Activated T-helper 17 cell treated with anti-CD3 and anti-CD28 coated beads, Interleukin-2, amount 50 U/mL, for 72 hours (primary cell): ENCODE measurements around the gene NCKAP5. TPM values are rescaled to one million over a fixed set of nuclear protein-coding genes. Genes with fewer than 3 reads are reported as not detected.

ENCODE experiments used
- ATAC-seq: fragments of 150-1000 bp; cut with Tn5 transposase; replicated peaks from 2 replicates; pipeline ENCODE4 v1.10.0; 2021; ENCODE audit warnings: mild to moderate bottlenecking, moderate library complexity
- H3K27ac Mint-ChIP-seq: one replicate; pipeline ENCODE4 v1.8.0; 2022; ENCODE audit warnings: mixed read lengths
- H3K27me3 Mint-ChIP-seq: one replicate; pipeline ENCODE4 v1.8.0; 2022; ENCODE audit warnings: mixed read lengths
- H3K36me3 Mint-ChIP-seq: one replicate; pipeline ENCODE4 v1.8.0; 2022; ENCODE audit warnings: low read depth, mild to moderate bottlenecking, mixed read lengths
- H3K4me1 Mint-ChIP-seq: one replicate; pipeline ENCODE4 v1.8.0; 2022; ENCODE audit warnings: mixed read lengths
- H3K4me3 Mint-ChIP-seq: one replicate; pipeline ENCODE4 v1.8.0; 2022; ENCODE audit warnings: mild to moderate bottlenecking, mixed read lengths
- H3K9me3 Mint-ChIP-seq: one replicate; pipeline ENCODE4 v1.8.0; 2022; ENCODE audit warnings: mixed read lengths
- total RNA-seq, 2 donors: library from RNA; stranded (reverse); gene quantifications; one replicate each; pipeline ENCODE4 v1.2.3, GENCODE V29; 2022

Gene NCKAP5
- total RNA-seq, 2 donors from 2014 or later, result not detected

GRCh38 chr2:133457861-133458260 lies 110.4 kb downstream of the NCKAP5 start:
- Mint-ChIP-seq H3K9me3 (no peaks in the 10 kb centered on the region), H3K4me3 (no peak overlapping the region), H3K27ac (no peak overlapping the region), H3K36me3 (no peaks in the 10 kb centered on the region), H3K4me1 (no peaks in the 10 kb centered on the region), H3K27me3 (no peaks in the 10 kb centered on the region)
- ATAC-seq, result no peak

- Mint-ChIP-seq H3K4me3 (no peak overlapping the region), H3K27me3 (no peaks in the 10 kb centered on the region), H3K36me3 (no peaks in the 10 kb centered on the region), H3K4me1 (no peaks in the 10 kb centered on the region), H3K9me3 (no peaks in the 10 kb centered on the region), H3K27ac (no peak overlapping the region)
- ATAC-seq, result no peak
Observed at GRCh38 chr2:133456971-133457370, 111.3 kb downstream of the NCKAP5 start.

GRCh38 chr2:133456156-133456555 lies 112.1 kb downstream of the NCKAP5 start:
- no peak for ATAC-seq
- H3K4me3 Mint-ChIP-seq, result no peak overlapping the region
- no peaks in the 10 kb centered on the region for H3K4me1 Mint-ChIP-seq
- no peaks in the 10 kb centered on the region for H3K36me3 Mint-ChIP-seq
- no peaks in the 10 kb centered on the region for H3K9me3 Mint-ChIP-seq
- H3K27me3 Mint-ChIP-seq, result no peaks in the 10 kb centered on the region
- no peak overlapping the region for H3K27ac Mint-ChIP-seq

GRCh38 chr2:133453032-133453431 lies 115.2 kb downstream of the NCKAP5 start:
- Mint-ChIP-seq H3K4me3 (no peak overlapping the region), H3K9me3 (no peaks in the 10 kb centered on the region), H3K27ac (no peak overlapping the region), H3K36me3 (no peaks in the 10 kb centered on the region), H3K4me1 (no peaks in the 10 kb centered on the region), H3K27me3 (no peaks in the 10 kb centered on the region)
- no peak for ATAC-seq

- Mint-ChIP-seq H3K36me3 (no peaks in the 10 kb centered on the region), H3K4me3 (no peak overlapping the region), H3K27me3 (no peaks in the 10 kb centered on the region), H3K27ac (no peak overlapping the region), H3K4me1 (no peaks in the 10 kb centered on the region), H3K9me3 (no peaks in the 10 kb centered on the region)
- ATAC-seq, result no peak
Observed at GRCh38 chr2:133452583-133452982, 115.7 kb downstream of the NCKAP5 start.

DNA sequence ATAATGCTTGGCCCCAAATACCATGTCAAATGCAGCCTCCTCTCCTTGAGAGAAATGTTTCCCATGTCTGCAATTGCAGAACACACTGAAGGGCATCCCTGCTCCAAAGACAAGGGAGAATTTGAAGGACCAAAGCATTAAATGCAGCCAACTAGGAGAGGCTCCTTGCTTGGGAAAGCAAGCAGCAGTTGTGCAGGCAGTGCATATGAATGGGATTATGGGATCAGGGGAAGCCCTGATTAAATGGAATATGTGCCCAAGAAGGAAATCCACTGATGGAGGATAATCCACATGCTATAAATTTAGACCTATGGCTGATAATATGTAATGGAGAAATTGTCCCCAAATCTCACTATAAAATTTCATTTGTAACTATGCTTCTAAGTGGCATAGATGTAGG lies 116.1 kb downstream of the NCKAP5 start:
- Mint-ChIP-seq H3K27ac (no peak overlapping the region), H3K27me3 (no peaks in the 10 kb centered on the region), H3K4me3 (no peak overlapping the region), H3K4me1 (no peaks in the 10 kb centered on the region), H3K9me3 (no peaks in the 10 kb centered on the region), H3K36me3 (no peaks in the 10 kb centered on the region)
- ATAC-seq, result no peak

DNA sequence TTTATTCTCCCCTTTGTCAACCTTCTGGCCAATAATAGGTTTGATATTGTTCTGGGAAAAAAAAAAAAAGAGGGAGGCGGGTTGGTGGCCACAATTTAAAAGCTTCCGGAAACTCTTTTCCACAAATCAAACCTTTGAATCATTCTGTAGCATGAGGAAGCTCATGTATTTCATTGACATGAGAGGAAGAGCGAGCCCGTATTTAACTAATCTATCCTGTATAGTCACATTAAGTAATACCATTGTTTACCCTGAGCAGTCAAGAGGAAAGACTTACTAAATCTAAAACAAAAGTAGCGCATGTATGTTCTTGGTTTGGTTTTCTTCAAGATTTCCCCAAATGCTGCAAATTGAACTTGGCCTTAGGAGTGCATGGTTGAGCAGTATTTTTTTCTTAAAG lies 120.1 kb downstream of the NCKAP5 start:
- Mint-ChIP-seq H3K4me3 (no peak overlapping the region), H3K4me1 (no peaks in the 10 kb centered on the region), H3K36me3 (no peaks in the 10 kb centered on the region), H3K27me3 (peaks cover 6% of the 10 kb centered on the region), H3K27ac (no peak overlapping the region), H3K9me3 (peaks cover 4% of the 10 kb centered on the region)
- ATAC-seq, result no peak

GRCh38 chr2:133447303-133447702 lies 121.0 kb downstream of the NCKAP5 start:
- no peak for ATAC-seq
- Mint-ChIP-seq H3K36me3 (no peaks in the 10 kb centered on the region), H3K4me3 (no peak overlapping the region), H3K27ac (no peak overlapping the region), H3K9me3 (peaks cover 4% of the 10 kb centered on the region), H3K4me1 (no peaks in the 10 kb centered on the region), H3K27me3 (peaks cover 6% of the 10 kb centered on the region)

DNA sequence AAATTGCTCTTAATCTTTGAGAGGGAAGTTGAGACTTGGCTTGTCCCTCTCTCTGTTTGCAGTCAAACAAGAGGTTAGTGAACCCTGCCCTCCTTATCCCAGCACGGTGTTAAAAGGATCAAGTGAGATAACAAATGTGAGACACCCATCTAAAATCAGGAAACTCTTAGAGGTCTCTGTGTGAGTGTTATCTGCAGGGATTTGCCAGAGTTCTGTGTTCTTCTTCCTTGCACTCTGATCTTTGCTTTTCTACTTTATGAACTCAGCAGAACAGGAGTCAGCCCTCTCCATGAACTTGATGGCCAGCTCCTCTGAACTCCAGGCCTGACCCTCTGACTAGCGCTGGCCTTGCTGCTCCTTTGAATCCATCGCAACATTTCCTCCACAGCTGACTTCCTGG lies 123.8 kb downstream of the NCKAP5 start:
- ATAC-seq, result no peak
- peaks cover 4% of the 10 kb centered on the region for H3K9me3 Mint-ChIP-seq
- no peaks in the 10 kb centered on the region for H3K36me3 Mint-ChIP-seq
- H3K4me1 Mint-ChIP-seq, result no peaks in the 10 kb centered on the region
- H3K4me3 Mint-ChIP-seq, result no peak overlapping the region
- peaks cover 6% of the 10 kb centered on the region for H3K27me3 Mint-ChIP-seq
- no peak overlapping the region for H3K27ac Mint-ChIP-seq

GRCh38 chr2:133442393-133442792 lies 125.9 kb downstream of the NCKAP5 start:
- H3K4me1 Mint-ChIP-seq, result no peaks in the 10 kb centered on the region
- H3K27me3 Mint-ChIP-seq, result peaks cover 6% of the 10 kb centered on the region
- no peak for ATAC-seq
- no peaks in the 10 kb centered on the region for H3K36me3 Mint-ChIP-seq
- H3K9me3 Mint-ChIP-seq, result peaks cover 4% of the 10 kb centered on the region
- H3K4me3 Mint-ChIP-seq, result no peak overlapping the region
- H3K27ac Mint-ChIP-seq, result no peak overlapping the region

DNA sequence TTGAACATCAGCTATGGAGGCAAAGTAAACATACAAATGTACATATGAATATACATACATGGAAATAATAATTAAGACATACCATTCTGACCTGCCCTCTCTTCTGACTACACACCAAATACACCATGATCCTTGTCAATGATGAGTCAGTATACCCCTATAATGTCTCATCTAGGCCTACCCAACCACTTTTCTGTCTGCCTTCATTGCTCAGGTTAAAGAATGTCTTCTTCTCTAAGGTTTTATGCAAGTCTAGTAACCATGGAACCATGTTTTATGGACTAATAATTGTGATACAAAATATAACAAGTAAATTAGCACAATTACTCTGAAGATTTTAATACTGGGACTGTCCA lies 128.7 kb downstream of the NCKAP5 start:
- ATAC-seq, result no peak
- no peak overlapping the region for H3K4me3 Mint-ChIP-seq
- H3K27ac Mint-ChIP-seq, result no peak overlapping the region
- H3K4me1 Mint-ChIP-seq, result no peaks in the 10 kb centered on the region
- no peaks in the 10 kb centered on the region for H3K27me3 Mint-ChIP-seq
- no peaks in the 10 kb centered on the region for H3K36me3 Mint-ChIP-seq
- H3K9me3 Mint-ChIP-seq, result no peaks in the 10 kb centered on the region

GRCh38 chr2:133438848-133439564 lies 129.3 kb downstream of the NCKAP5 start:
- Mint-ChIP-seq H3K27ac (no peak overlapping the region), H3K36me3 (no peaks in the 10 kb centered on the region), H3K4me1 (no peaks in the 10 kb centered on the region), H3K27me3 (no peaks in the 10 kb centered on the region), H3K9me3 (no peaks in the 10 kb centered on the region), H3K4me3 (no peak overlapping the region)
- ATAC-seq, result no peak

DNA sequence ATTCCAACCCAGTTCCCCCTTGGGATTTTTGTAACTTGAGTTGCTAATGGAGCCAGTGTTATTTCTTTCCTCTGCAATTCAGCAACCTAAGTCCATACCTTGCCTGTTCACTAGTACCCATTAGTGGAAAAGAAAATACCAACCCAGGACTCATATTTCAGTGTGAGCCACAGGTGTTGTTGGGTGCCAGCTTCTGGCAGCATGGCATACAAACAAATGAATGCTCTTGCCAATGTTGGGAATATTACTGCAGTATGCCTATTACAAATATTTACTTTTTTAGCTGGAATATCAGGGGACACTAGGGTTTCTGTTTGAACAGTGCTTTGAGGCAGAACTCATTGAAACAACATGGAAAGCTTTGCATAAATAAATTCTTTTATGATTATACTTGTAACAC lies 130.2 kb downstream of the NCKAP5 start:
- Mint-ChIP-seq H3K27me3 (no peaks in the 10 kb centered on the region), H3K4me1 (no peaks in the 10 kb centered on the region), H3K36me3 (no peaks in the 10 kb centered on the region), H3K27ac (no peak overlapping the region), H3K9me3 (no peaks in the 10 kb centered on the region), H3K4me3 (no peak overlapping the region)
- no peak for ATAC-seq

DNA sequence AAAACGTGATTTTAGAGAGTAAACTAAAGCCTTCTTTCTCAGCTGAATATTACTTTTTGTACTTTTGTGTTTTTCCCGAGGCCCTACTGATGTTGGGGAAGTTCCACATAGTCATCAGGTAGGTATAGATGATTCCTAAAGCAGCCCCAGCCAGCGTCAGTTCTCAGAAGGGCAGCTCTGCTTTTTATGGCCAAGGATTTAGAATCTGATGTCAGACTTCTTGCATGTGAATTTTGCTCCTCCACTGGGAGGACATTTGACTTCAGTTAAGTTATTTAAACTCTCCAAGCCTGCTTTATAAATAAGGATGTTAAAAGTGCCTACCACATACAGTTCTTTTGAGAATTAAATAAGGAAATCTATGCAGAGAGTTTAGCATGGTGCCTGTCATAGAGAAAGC lies 130.8 kb downstream of the NCKAP5 start:
- H3K36me3 Mint-ChIP-seq, result no peaks in the 10 kb centered on the region
- H3K27me3 Mint-ChIP-seq, result no peaks in the 10 kb centered on the region
- ATAC-seq, result no peak

GRCh38 chr2:133434959-133435668 lies 133.1 kb downstream of the NCKAP5 start:
- no peak for ATAC-seq
- Mint-ChIP-seq H3K9me3 (no peaks in the 10 kb centered on the region), H3K4me1 (no peaks in the 10 kb centered on the region), H3K27me3 (no peaks in the 10 kb centered on the region), H3K27ac (no peak overlapping the region), H3K4me3 (no peak overlapping the region), H3K36me3 (no peaks in the 10 kb centered on the region)

More for the DNA sequence above, 130.8 kb downstream of the NCKAP5 start:
- Mint-ChIP-seq H3K27ac (no peak overlapping the region), H3K9me3 (no peaks in the 10 kb centered on the region), H3K4me3 (no peak overlapping the region), H3K4me1 (no peaks in the 10 kb centered on the region)
